H1 (cell line): ENCODE measurements around the gene CPSF4L. TPM values are rescaled to one million over a fixed set of nuclear protein-coding genes. Genes with fewer than 3 reads are reported as not detected.

Source experiments
- CTCF ChIA-PET: fragments of 300-600 bp; sonication (Branson Sonifier 250); formaldehyde crosslinking; loops from one replicate; lab custom pipeline; 2021; ENCODE audit not compliant: partially characterized antibody; lab: Charles Lee
- POLR2A ChIA-PET: fragments of 300-600 bp; sonication (Branson Sonifier 250); formaldehyde crosslinking; loops from one replicate; lab custom pipeline; 2021; ENCODE audit warnings: inconsistent platforms; ENCODE audit not compliant: partially characterized antibody; lab: Charles Lee
- DNase-seq, 2 experiments: peaks; one replicate each; pipeline versions ENCODE4 v3.0.0 to v3.0.0-alpha.2; 2010 to 2022; ENCODE audit warnings: low spot score in 2 of 2, low read depth in 1 of 2, mixed read lengths in 1 of 2
- FAIRE-seq: peaks from 2 replicates; lab custom pipeline; 2011; peaks lifted over from hg19 to GRCh38; lab: Jason Lieb, UNC
- H2AFZ ChIP-seq: 2 replicates; pipeline ENCODE4 v1.8.1; 2012; ENCODE audit warnings: low read length, inconsistent platforms
- H2AK5ac ChIP-seq: 2 replicates; pipeline ENCODE4 v1.6.1; 2013; ENCODE audit warnings: low read depth, low read length
- H2BK120ac ChIP-seq: replicated peaks from 2 replicates; pipeline ENCODE3; 2013; ENCODE audit warnings: low read depth, low read length, inconsistent platforms
- H2BK12ac ChIP-seq: 2 replicates; pipeline ENCODE4 v1.6.1; 2013; ENCODE audit warnings: low read depth, low read length
- H2BK15ac ChIP-seq: 2 replicates; pipeline ENCODE4 v1.6.1; 2013; ENCODE audit warnings: low read length
- H2BK20ac ChIP-seq: 2 replicates; pipeline ENCODE4 v1.6.1; 2013; ENCODE audit warnings: low read length
- H2BK5ac ChIP-seq: 2 replicates; pipeline ENCODE4 v1.6.1; 2013; ENCODE audit warnings: low read depth, low read length
- H3K14ac ChIP-seq: 2 replicates; pipeline ENCODE4 v1.6.1; 2013; ENCODE audit warnings: inconsistent platforms; ENCODE audit not compliant: insufficient read length
- H3K18ac ChIP-seq: 2 replicates; pipeline ENCODE4 v1.6.1; 2013; ENCODE audit warnings: low read length; ENCODE audit errors: extremely low read depth
- H3K23ac ChIP-seq: 2 replicates; pipeline ENCODE4 v1.6.1; 2013; ENCODE audit warnings: inconsistent platforms; ENCODE audit not compliant: insufficient read length
- H3K23me2 ChIP-seq: 2 replicates; pipeline ENCODE4 v1.6.1; 2013; ENCODE audit warnings: low read depth, low read length
- H3K27ac ChIP-seq: 2 replicates; pipeline ENCODE4 v1.6.1; 2011; ENCODE audit warnings: low read depth, low read length, inconsistent platforms
- H3K27me3 ChIP-seq, 4 experiments: replicated peaks in 1 of 4; 1 replicate in 1 of 4; 2 replicates in 3 of 4; pipeline versions ENCODE4 v1.6.1 to v1.8.1; 2011 to 2013; ENCODE audit warnings: low read length in 3 of 4, mild to moderate bottlenecking in 3 of 4, inconsistent platforms in 2 of 4, mixed read lengths in 2 of 4, moderate library complexity in 1 of 4; ENCODE audit not compliant: control insufficient read depth in 3 of 4, insufficient read depth in 3 of 4; ENCODE audit errors: extremely low read depth in 1 of 4
- H3K36me3 ChIP-seq, 4 experiments: 2 replicates each; pipeline versions ENCODE4 v1.6.1 to v1.8.1; 2011 to 2013; ENCODE audit warnings: mild to moderate bottlenecking in 4 of 4, low read length in 3 of 4, moderate library complexity in 2 of 4, control low read depth in 1 of 4, inconsistent platforms in 1 of 4; ENCODE audit not compliant: insufficient read depth in 4 of 4, control insufficient read depth in 2 of 4
- H3K4ac ChIP-seq: replicated peaks from 2 replicates; pipeline ENCODE3; 2013; ENCODE audit warnings: low read length, low read depth, mixed read lengths, inconsistent platforms; ENCODE audit not compliant: insufficient read length
- H3K4me1 ChIP-seq, 4 experiments: replicated peaks in 1 of 4; 1 replicate in 1 of 4; 2 replicates in 3 of 4; pipeline versions ENCODE4 v1.6.1 to v1.8.1; 2011 to 2013; ENCODE audit warnings: low read length in 3 of 4, inconsistent platforms in 2 of 4, mixed read lengths in 1 of 4; ENCODE audit not compliant: insufficient read depth in 4 of 4, control insufficient read depth in 3 of 4
- H3K4me2 ChIP-seq, 2 experiments: 2 replicates each; pipeline versions ENCODE4 v1.6.1 to v1.8.1; 2011 to 2013; ENCODE audit warnings: low read depth in 2 of 2, low read length in 2 of 2, control low read depth in 1 of 2, inconsistent platforms in 1 of 2, mild to moderate bottlenecking in 1 of 2; ENCODE audit not compliant: insufficient read depth in 1 of 2
- H3K4me3 ChIP-seq, 4 experiments: fragments of 200-600, 300-600 bp in 1 of 4; sonication (generic), shearing (Covaris generic), sonication (Bioruptor Twin) in 1 of 4; 2 replicates each; pipeline versions ENCODE4 v1.5.1 to v1.8.1; 2011 to 2016; ENCODE audit warnings: low read length in 4 of 4, low read depth in 3 of 4, control low read depth in 2 of 4, inconsistent platforms in 2 of 4, mild to moderate bottlenecking in 2 of 4, mixed read lengths in 1 of 4, moderate library complexity in 1 of 4; ENCODE audit not compliant: insufficient read depth in 2 of 4; ENCODE audit errors: extremely low read depth in 1 of 4
- H3K56ac ChIP-seq: replicated peaks from 2 replicates; pipeline ENCODE3; 2013; ENCODE audit warnings: low read depth, mild to moderate bottlenecking, mixed read lengths, low read length, inconsistent platforms; ENCODE audit not compliant: insufficient read length
- H3K79me1 ChIP-seq: 2 replicates; pipeline ENCODE4 v1.6.1; 2013; ENCODE audit warnings: low read depth, low read length, control low read depth
- H3K79me2 ChIP-seq, 2 experiments: 2 replicates each; pipeline versions ENCODE4 v1.6.1 to v1.8.1; 2012 to 2013; ENCODE audit warnings: low read length in 2 of 2, mild to moderate bottlenecking in 2 of 2, inconsistent platforms in 1 of 2; ENCODE audit not compliant: insufficient read depth in 2 of 2, control insufficient read depth in 1 of 2
- H3K9ac ChIP-seq, 4 experiments: replicated peaks in 1 of 4; 1 replicate in 1 of 4; 2 replicates in 3 of 4; pipeline versions ENCODE4 v1.6.1 to v1.8.1; 2011 to 2013; ENCODE audit warnings: low read depth in 3 of 4, low read length in 3 of 4, control low read depth in 2 of 4, mild to moderate bottlenecking in 2 of 4, moderate library complexity in 2 of 4, inconsistent platforms in 1 of 4; ENCODE audit errors: extremely low read depth in 1 of 4
- H3K9me3 ChIP-seq, 2 experiments: 2 replicates each; pipeline versions ENCODE4 v1.6.1 to v1.8.1; 2012 to 2013; ENCODE audit warnings: mild to moderate bottlenecking in 2 of 2, moderate library complexity in 2 of 2, control low read depth in 1 of 2, inconsistent platforms in 1 of 2, low read depth in 1 of 2, low read length in 1 of 2, mixed read lengths in 1 of 2; ENCODE audit not compliant: insufficient read depth in 2 of 2
- H4K20me1 ChIP-seq, 2 experiments: replicated peaks in 1 of 2; 2 replicates each; pipeline versions ENCODE3 to v1.8.1; 2011 to 2013; ENCODE audit warnings: inconsistent platforms in 2 of 2, low read length in 2 of 2, mild to moderate bottlenecking in 1 of 2; ENCODE audit not compliant: insufficient read depth in 2 of 2, control insufficient read depth in 1 of 2
- H4K5ac ChIP-seq: 2 replicates; pipeline ENCODE4 v1.6.1; 2013; ENCODE audit warnings: low read length, low read depth, mixed read lengths, inconsistent platforms; ENCODE audit not compliant: insufficient read length
- H4K8ac ChIP-seq: 2 replicates; pipeline ENCODE4 v1.8.0; 2013; ENCODE audit warnings: mild to moderate bottlenecking, moderate library complexity, low read length, inconsistent platforms; ENCODE audit not compliant: insufficient read depth; ENCODE audit errors: extremely low read depth
- H4K91ac ChIP-seq: replicated peaks from 2 replicates; pipeline ENCODE3; 2013; ENCODE audit warnings: low read length, mixed read lengths, inconsistent platforms; ENCODE audit not compliant: insufficient read length
- CBX5 ChIP-seq: fragments of 300-800, 300-1000 bp; sonication (generic); IDR thresholded peaks from 2 replicates; pipeline ENCODE4 v1.7.1; 2016; ENCODE audit warnings: antibody characterized with exemption, low read length, low read depth
- EGR1 ChIP-seq: IDR thresholded peaks from 2 replicates; pipeline ENCODE4 v1.6.1; 2011; ENCODE audit warnings: low read depth, low read length, borderline replicate concordance
- EZH2 ChIP-seq: fragments of 200-600 bp; sonication (generic); IDR thresholded peaks from 2 replicates; pipeline ENCODE4 v1.7.1; 2012; ENCODE audit warnings: low read depth, mild to moderate bottlenecking, moderate library complexity, low read length, inconsistent platforms; ENCODE audit not compliant: severe bottlenecking
- KDM5A ChIP-seq: fragments of 200-600 bp; IDR thresholded peaks from 2 replicates; pipeline ENCODE4 v1.7.1; 2012; ENCODE audit warnings: mild to moderate bottlenecking, low read length, inconsistent platforms, mixed read lengths
- POLR2A ChIP-seq, 2 experiments: IDR thresholded peaks; 1 replicate in 1 of 2; 2 replicates in 1 of 2; pipeline ENCODE4 v1.6.1; 2011; ENCODE audit warnings: low read depth in 2 of 2, low read length in 2 of 2, mild to moderate bottlenecking in 2 of 2; ENCODE audit errors: control extremely low read depth in 1 of 2
- SIX5 ChIP-seq: IDR thresholded peaks from 2 replicates; pipeline ENCODE4 v1.6.1; 2011; ENCODE audit warnings: mild to moderate bottlenecking, low read depth, low read length
- SRF ChIP-seq: IDR thresholded peaks from 2 replicates; pipeline ENCODE4 v1.6.1; 2011; ENCODE audit warnings: mild to moderate bottlenecking, low read depth, low read length, moderate library complexity
- TEAD4 ChIP-seq: IDR thresholded peaks from 2 replicates; pipeline ENCODE4 v1.6.1; 2012; ENCODE audit warnings: low read depth, low read length, inconsistent platforms, mixed read lengths
- WGBS, 2 experiments: shearing (Covaris generic) in 1 of 2; methylation state at CpG; one replicate each; pipeline versions ENCODE4 v1.1.6 to v1.1.7; 2013 to 2015; ENCODE audit warnings: low lambda C conversion rate in 2 of 2, mixed read lengths in 2 of 2, inconsistent platforms in 1 of 2, low coverage in 1 of 2, missing lambda C conversion rate in 1 of 2; ENCODE audit not compliant: insufficient replicate concordance in 2 of 2, insufficient coverage in 1 of 2, insufficient read length in 1 of 2; ENCODE audit errors: extremely low coverage in 1 of 2, missing lambda C conversion rate in 1 of 2; 5-methylcytosine and 5-hydroxymethylcytosine counted together
- polyA plus RNA-seq, 7 experiments: library from polyadenylated mRNA; depleted of rRNA in 3 of 7; stranded (reverse) in 5 of 7; unstranded in 2 of 7; fragments of >200 nt in 5 of 7; fragments of 200-250 nt in 2 of 7; gene quantifications; 1 replicate in 5 of 7; 2 replicates in 1 of 7; 4 replicates in 1 of 7; pipeline versions ENCODE4 v1.2.1 to v1.2.3, GENCODE V29; 2011 to 2013; ENCODE audit warnings: missing spikeins in 2 of 7, mixed read lengths in 2 of 7
- total RNA-seq: library from RNA; stranded (reverse); fragmentation: NEBNext Ultra II Directional; extraction: Animal tissue kit (Norgen Biotek cat#: 25700); gene quantifications from 2 replicates; pipeline ENCODE4 v1.2.1, GENCODE V29; 2021

CPSF4L gene
- total and polyA plus RNA-seq, 2 of the 8 experiments (the other 6 are each of a cell fraction or from before 2014, with no cell fraction given) = not detected

DNA sequence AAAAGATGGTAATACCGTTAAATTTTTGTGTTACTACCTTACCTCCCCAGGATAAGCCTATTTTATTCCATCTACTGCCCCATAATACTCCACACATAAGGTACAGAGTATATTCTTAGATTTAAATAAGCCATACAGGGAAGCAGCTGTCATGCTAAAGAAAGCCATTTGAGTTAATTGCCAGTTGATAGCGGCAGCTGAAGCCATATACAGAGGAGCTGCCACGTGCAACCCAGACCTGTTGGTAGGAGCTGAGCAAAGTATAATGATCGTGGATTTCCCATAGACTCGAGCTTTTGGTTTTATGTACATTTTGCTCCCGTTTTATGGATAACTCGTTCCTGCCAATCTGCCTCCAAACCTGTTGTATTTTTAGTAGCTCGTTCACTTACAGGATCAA is 12.0 kb downstream of the CPSF4L start:
- Histone ChIP-seq H4K91ac (no peak overlapping the region), H3K14ac (no peak overlapping the region), H3K56ac (no peak overlapping the region), H3K18ac (no peak overlapping the region), H3K36me3 (peaks cover 2 to 12% (median 7%) of the 10 kb centered on the region in 4 experiments; a peak in 6 of 8 replicates), H3K79me1 (no peaks in the 10 kb centered on the region), H3K79me2 (no peaks in the 10 kb centered on the region), H2AK5ac (no peak overlapping the region), H4K20me1 (no peaks in the 10 kb centered on the region), H3K9ac (no peak overlapping the region), H3K27ac (no peak overlapping the region), H2BK5ac (no peak overlapping the region), H2BK15ac (no peak overlapping the region), H3K4ac (no peak overlapping the region), H4K8ac (no peak overlapping the region), H2BK120ac (no peak overlapping the region), H3K4me1 (peaks cover 0 to 4% (median 2%) of the 10 kb centered on the region in 4 experiments; a peak in 2 of 7 replicates), H3K23me2 (no peaks in the 10 kb centered on the region), H3K9me3 (no peaks in the 10 kb centered on the region), H3K23ac (no peak overlapping the region), H2BK20ac (no peak overlapping the region), H3K4me3 (no peak overlapping the region), H4K5ac (no peak overlapping the region), H3K4me2 (no peak overlapping the region), H3K27me3 (no peaks in the 10 kb centered on the region), H2BK12ac (no peak overlapping the region), H2AFZ (no peak overlapping the region)
- FAIRE-seq (no peak), DNase-seq (no peak)
- no peak for TF ChIP-seq CBX5
- no peak for TF ChIP-seq KDM5A
- no peak for TF ChIP-seq SIX5
- no peak for TF ChIP-seq SRF
- no peak for TF ChIP-seq TEAD4
- TF ChIP-seq EZH2 = no peak
- no peak for TF ChIP-seq EGR1
- TF ChIP-seq POLR2A (IDR thresholded peaks at IDR 0.05; ENCODE audit: control extremely low read depth in 1 of 2, low read depth in 2 of 2, low read length in 2 of 2) = no peak
- ChIA-PET CTCF (interaction anchor here (0.6 to 19.7 kb wide), 10 partner anchors 10 to 523 kb away, joined by 3 to 439 read pairs (median 4); a partner anchor contains a TSS), POLR2A (interaction anchor here (0.7 to 2.7 kb wide), 3 partner anchors 17 to 61 kb away, joined by 3 to 6 read pairs (median 6); partner anchors contain the start of gene CDC42EP4)
- WGBS, 2 experiments = 88% methylated on average over 8 of the region's 8 CpGs; no CpG with 5 or more reads in 1 of the 2 experiments
